HG02759 (cell line): ENCODE data around the gene KIRREL3.
A peak's percentile ranks its signal among the peaks of the same experiment; 100 is the strongest.

ENCODE experiments used
- ATAC-seq: cut with Tn5 transposase; IDR thresholded peaks from one replicate; pipeline ENCODE4 v1.9.1; 2021; ENCODE audit warnings: mild to moderate bottlenecking, moderate library complexity; ENCODE audit not compliant: unreplicated experiment

KIRREL3 gene

GRCh38 chr11:126497581-126498122, 502.9 kb downstream of the KIRREL3 start:
- ATAC-seq, result no peak

- ATAC-seq, result no peak
Observed at GRCh38 chr11:126496576-126497337, 503.8 kb downstream of the KIRREL3 start.

- no peak for ATAC-seq
Observed at GRCh38 chr11:126495281-126496220, 505.0 kb downstream of the KIRREL3 start.

GRCh38 chr11:126494831-126495230, 505.7 kb downstream of the KIRREL3 start:
- ATAC-seq, result no peak

- ATAC-seq, result no peak
Observed at GRCh38 chr11:126492331-126493082, 508.1 kb downstream of the KIRREL3 start.

GRCh38 chr11:126491092-126491491, 509.5 kb downstream of the KIRREL3 start:
- ATAC-seq, result no peak

GRCh38 chr11:126489836-126490660, 510.5 kb downstream of the KIRREL3 start:
- no peak for ATAC-seq

GRCh38 chr11:126488591-126489370, 511.8 kb downstream of the KIRREL3 start:
- no peak for ATAC-seq

- ATAC-seq, result no peak
Observed at GRCh38 chr11:126487711-126488110, 512.9 kb downstream of the KIRREL3 start.

- ATAC-seq, result no peak
Observed at GRCh38 chr11:126485986-126486635, 514.5 kb downstream of the KIRREL3 start.

- peak; percentile 53 for ATAC-seq
Observed at GRCh38 chr11:126485021-126485792, 515.4 kb downstream of the KIRREL3 start.

GRCh38 chr11:126484266-126484665, 516.3 kb downstream of the KIRREL3 start:
- no peak for ATAC-seq

GRCh38 chr11:126483621-126484195, 516.9 kb downstream of the KIRREL3 start:
- ATAC-seq, result no peak

- no peak for ATAC-seq
Observed at GRCh38 chr11:126482586-126483108, 517.9 kb downstream of the KIRREL3 start.

- ATAC-seq, result no peak
Observed at GRCh38 chr11:126481303-126481680, 519.3 kb downstream of the KIRREL3 start.

- peak; percentile 74 for ATAC-seq
Observed at GRCh38 chr11:126480410-126481302, 519.9 kb downstream of the KIRREL3 start.
